Measurements from ENCODE around the gene CYB5B. TPM values are rescaled to one million over a fixed set of nuclear protein-coding genes. Genes with fewer than 3 reads are reported as not detected.

CYB5B gene
- total and polyA plus RNA-seq, 12 donors = 153 to 1,039 (median 465) TPM

- intact Hi-C loops (cut with DNase I) = no loop called here
- Histone ChIP-seq H3K27ac (no peak overlapping the region), H3K36me3 (replicated peaks in 1 of 2) (peaks cover 0 to 51% of the 10 kb centered on the region in 2 donors), H3K4me3 (no peak overlapping the region), H3K4me1 (replicated peaks in 1 of 2) (peaks cover under 1 to 15% of the 10 kb centered on the region in 2 donors), H3K27me3 (no peaks in the 10 kb centered on the region), H3K9me3 (replicated peaks in 1 of 3) (no peaks in the 10 kb centered on the region)
- 29 to 50% (median 45%) methylated on average over 1 of the region's 1 CpG for WGBS, 4 donors
- no peak for TF ChIP-seq POLR2A (IDR thresholded peaks at IDR 0.05)
- TF ChIP-seq CTCF (IDR thresholded peaks at IDR 0.05) = no peak
- no peak for DNase-seq
Measured at GRCh38 chr16:69378760-69379159, 45.7 kb upstream of the CYB5B start.

- intact Hi-C loops (cut with DNase I) = no loop called here
- no peak overlapping the region for H3K4me3 ChIP-seq
- H3K4me1 ChIP-seq (replicated peaks in 1 of 2) = peaks cover 12 to 27% of the 10 kb centered on the region in 2 donors
- WGBS, 4 donors = 47 to 56% (median 53%) methylated on average over 2 of the region's 2 CpGs
- TF ChIP-seq CTCF (IDR thresholded peaks at IDR 0.05) = no peak
- TF ChIP-seq POLR2A (IDR thresholded peaks at IDR 0.05) = no peak
- no peak overlapping the region for H3K27ac ChIP-seq
- no peaks in the 10 kb centered on the region for H3K27me3 ChIP-seq
- no peak for DNase-seq
- peaks cover 0 to 52% of the 10 kb centered on the region in 2 donors for H3K36me3 ChIP-seq (replicated peaks in 1 of 2)
- H3K9me3 ChIP-seq (replicated peaks in 1 of 3) = no peaks in the 10 kb centered on the region
Measured at GRCh38 chr16:69381231-69381630, 43.2 kb upstream of the CYB5B start.

- no peak for DNase-seq
- 98 to 100% (median 99%) methylated on average over 2 of the region's 2 CpGs for WGBS, 4 donors
- Histone ChIP-seq H3K9me3 (replicated peaks in 1 of 3) (no peaks in the 10 kb centered on the region), H3K4me1 (replicated peaks in 1 of 2) (peaks cover 12 to 27% of the 10 kb centered on the region in 2 donors), H3K36me3 (replicated peaks in 1 of 2) (peaks cover 0 to 52% of the 10 kb centered on the region in 2 donors), H3K27me3 (no peaks in the 10 kb centered on the region), H3K27ac (no peak overlapping the region), H3K4me3 (no peak overlapping the region)
- intact Hi-C loops (cut with DNase I) = no loop called here
- TF ChIP-seq CTCF (IDR thresholded peaks at IDR 0.05) = no peak
- no peak for TF ChIP-seq POLR2A (IDR thresholded peaks at IDR 0.05)
Measured at GRCh38 chr16:69382421-69382820, 42.0 kb upstream of the CYB5B start.

- H3K4me1 ChIP-seq (replicated peaks in 1 of 2) = peaks cover 12 to 20% of the 10 kb centered on the region in 2 donors
- no peaks in the 10 kb centered on the region for H3K27me3 ChIP-seq
- TF ChIP-seq CTCF (IDR thresholded peaks at IDR 0.05) = no peak
- no peak for TF ChIP-seq POLR2A (IDR thresholded peaks at IDR 0.05)
- no peaks in the 10 kb centered on the region for H3K9me3 ChIP-seq (replicated peaks in 1 of 3)
- WGBS, 4 donors = 3 to 4% (median 4%) methylated on average over 6 of the region's 6 CpGs
- H3K4me3 ChIP-seq = peak overlapping the region in 3 of 4 donors; percentile 35 to 83 (median 48)
- intact Hi-C loops (cut with DNase I) = no loop called here
- peak overlapping the region; percentile 30 to 100 (median 85) for H3K27ac ChIP-seq
- H3K36me3 ChIP-seq (replicated peaks in 1 of 2) = peaks cover 0 to 35% of the 10 kb centered on the region in 2 donors
- DNase-seq = no peak
Measured at GRCh38 chr16:69384974-69385373, 39.4 kb upstream of the CYB5B start.
